MM.1S (cell line): ENCODE results near the gene POGLUT3.

ENCODE experiments used
- EZH2 ChIP-seq: fragments of 300-600 bp; sonication (generic); optimal IDR thresholded peaks from 2 replicates; pipeline ENCODE3; 2017; ENCODE audit warnings: low read depth, mild to moderate bottlenecking, antibody characterized with exemption, low read length, mixed read lengths
- TF ChIP-seq, protein P1 (sequence below): fragments of 300-600 bp; sonication (generic); IDR thresholded peaks from 2 replicates; pipeline ENCODE4 v1.5.1; 2016; ENCODE audit warnings: antibody characterized with exemption, low read length, mixed read lengths

DNA sequence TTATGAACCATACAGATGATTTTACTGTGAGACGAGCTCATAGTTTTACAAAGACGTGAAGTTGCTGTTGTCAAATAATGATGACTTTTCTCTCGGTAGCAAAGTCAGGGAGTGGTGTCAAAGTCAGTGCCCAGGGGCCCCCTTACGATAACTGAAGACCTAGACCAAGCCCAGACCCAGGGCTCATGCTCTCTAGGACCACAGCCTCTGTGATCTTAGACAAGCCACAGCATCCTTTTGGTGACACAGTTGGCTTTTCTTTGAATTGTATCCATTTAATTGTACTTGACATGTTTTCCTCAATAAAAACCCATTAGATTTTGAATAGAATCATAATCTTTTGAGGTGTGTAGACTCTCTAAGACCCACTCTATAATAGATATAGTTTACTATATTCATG lies 17.9 kb upstream of the POGLUT3 start:
- TF ChIP-seq, protein P1, sequence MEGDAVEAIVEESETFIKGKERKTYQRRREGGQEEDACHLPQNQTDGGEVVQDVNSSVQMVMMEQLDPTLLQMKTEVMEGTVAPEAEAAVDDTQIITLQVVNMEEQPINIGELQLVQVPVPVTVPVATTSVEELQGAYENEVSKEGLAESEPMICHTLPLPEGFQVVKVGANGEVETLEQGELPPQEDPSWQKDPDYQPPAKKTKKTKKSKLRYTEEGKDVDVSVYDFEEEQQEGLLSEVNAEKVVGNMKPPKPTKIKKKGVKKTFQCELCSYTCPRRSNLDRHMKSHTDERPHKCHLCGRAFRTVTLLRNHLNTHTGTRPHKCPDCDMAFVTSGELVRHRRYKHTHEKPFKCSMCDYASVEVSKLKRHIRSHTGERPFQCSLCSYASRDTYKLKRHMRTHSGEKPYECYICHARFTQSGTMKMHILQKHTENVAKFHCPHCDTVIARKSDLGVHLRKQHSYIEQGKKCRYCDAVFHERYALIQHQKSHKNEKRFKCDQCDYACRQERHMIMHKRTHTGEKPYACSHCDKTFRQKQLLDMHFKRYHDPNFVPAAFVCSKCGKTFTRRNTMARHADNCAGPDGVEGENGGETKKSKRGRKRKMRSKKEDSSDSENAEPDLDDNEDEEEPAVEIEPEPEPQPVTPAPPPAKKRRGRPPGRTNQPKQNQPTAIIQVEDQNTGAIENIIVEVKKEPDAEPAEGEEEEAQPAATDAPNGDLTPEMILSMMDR: no peak
- no peak for TF ChIP-seq EZH2
